ENCODE results near the gene DDIT3. TPM values are rescaled to one million over a fixed set of nuclear protein-coding genes. Genes with fewer than 3 reads are reported as not detected.
"Not testable (repeated sequence)": the region's sequence is repeated elsewhere in the genome, so short reads cannot be mapped to it uniquely, and the experiment has no call there.

DDIT3 gene
- total RNA-seq, 6 experiments from 2014 or later, result 9.4 to 10.8 (median 10.2) TPM

DNA sequence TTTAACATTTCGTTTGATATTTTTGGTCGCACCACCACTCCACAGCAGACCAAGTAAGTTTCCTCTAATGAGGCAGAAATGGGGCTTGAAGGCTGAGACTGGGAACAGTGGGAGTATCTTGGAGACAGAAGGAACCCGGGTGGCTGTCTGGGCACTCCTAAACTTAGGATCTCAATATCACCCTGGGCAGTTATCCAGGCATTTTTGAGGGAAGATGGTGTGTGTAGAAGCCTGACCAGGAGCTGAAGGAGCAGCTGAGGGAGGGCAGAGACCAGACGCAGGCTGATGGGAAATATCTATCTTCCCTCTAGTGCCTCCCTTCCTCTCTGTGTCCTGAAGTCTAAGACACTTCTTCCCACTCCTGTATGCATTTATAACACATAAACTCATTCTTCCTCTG, 21.7 kb downstream of the DDIT3 start:
- TF ChIP-seq, protein P1, sequence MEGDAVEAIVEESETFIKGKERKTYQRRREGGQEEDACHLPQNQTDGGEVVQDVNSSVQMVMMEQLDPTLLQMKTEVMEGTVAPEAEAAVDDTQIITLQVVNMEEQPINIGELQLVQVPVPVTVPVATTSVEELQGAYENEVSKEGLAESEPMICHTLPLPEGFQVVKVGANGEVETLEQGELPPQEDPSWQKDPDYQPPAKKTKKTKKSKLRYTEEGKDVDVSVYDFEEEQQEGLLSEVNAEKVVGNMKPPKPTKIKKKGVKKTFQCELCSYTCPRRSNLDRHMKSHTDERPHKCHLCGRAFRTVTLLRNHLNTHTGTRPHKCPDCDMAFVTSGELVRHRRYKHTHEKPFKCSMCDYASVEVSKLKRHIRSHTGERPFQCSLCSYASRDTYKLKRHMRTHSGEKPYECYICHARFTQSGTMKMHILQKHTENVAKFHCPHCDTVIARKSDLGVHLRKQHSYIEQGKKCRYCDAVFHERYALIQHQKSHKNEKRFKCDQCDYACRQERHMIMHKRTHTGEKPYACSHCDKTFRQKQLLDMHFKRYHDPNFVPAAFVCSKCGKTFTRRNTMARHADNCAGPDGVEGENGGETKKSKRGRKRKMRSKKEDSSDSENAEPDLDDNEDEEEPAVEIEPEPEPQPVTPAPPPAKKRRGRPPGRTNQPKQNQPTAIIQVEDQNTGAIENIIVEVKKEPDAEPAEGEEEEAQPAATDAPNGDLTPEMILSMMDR (IDR thresholded peaks at IDR 0.05), result no peak
- DNase-seq, result no peak
- Mint-ChIP-seq H3K36me3 (ENCODE audit: low read depth) (peaks cover 44% of the 10 kb centered on the region), H3K4me3 (no peak overlapping the region), H3K4me1 (ENCODE audit: low read depth) (no peaks in the 10 kb centered on the region), H3K9me3 (no peaks in the 10 kb centered on the region), H3K27me3 (ENCODE audit: insufficient read depth) (peaks cover 2% of the 10 kb centered on the region), H3K27ac (no peak overlapping the region)

DNA sequence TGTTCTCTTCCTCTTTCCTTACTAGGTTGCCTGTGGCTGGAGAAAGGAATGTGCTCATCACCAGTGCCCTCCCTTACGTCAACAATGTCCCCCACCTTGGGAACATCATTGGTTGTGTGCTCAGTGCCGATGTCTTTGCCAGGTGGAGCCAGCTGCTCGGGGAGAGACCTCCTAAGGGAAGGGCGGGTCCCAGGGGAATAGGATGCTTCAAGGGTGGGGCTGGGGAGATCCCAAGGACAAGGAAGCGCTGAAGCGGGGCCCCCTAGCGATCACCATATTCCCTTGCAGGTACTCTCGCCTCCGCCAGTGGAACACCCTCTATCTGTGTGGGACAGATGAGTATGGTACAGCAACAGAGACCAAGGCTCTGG, 22.2 kb downstream of the DDIT3 start:
- H3K4me3 Mint-ChIP-seq, result no peak overlapping the region
- no peak overlapping the region for H3K27ac Mint-ChIP-seq
- peaks cover 2% of the 10 kb centered on the region for H3K27me3 Mint-ChIP-seq (ENCODE audit: insufficient read depth)
- H3K4me1 Mint-ChIP-seq (ENCODE audit: low read depth), result no peaks in the 10 kb centered on the region
- no peaks in the 10 kb centered on the region for H3K9me3 Mint-ChIP-seq
- DNase-seq, result no peak
- peaks cover 44% of the 10 kb centered on the region for H3K36me3 Mint-ChIP-seq (ENCODE audit: low read depth)
- TF ChIP-seq, protein P1 (IDR thresholded peaks at IDR 0.05), result no peak

- TF ChIP-seq, protein P1 (IDR thresholded peaks at IDR 0.05), result no peak
- no peak overlapping the region for H3K4me3 Mint-ChIP-seq
- DNase-seq, result no peak
- peaks cover 2% of the 10 kb centered on the region for H3K27me3 Mint-ChIP-seq (ENCODE audit: insufficient read depth)
- H3K4me1 Mint-ChIP-seq (ENCODE audit: low read depth), result no peaks in the 10 kb centered on the region
- peaks cover 50% of the 10 kb centered on the region for H3K36me3 Mint-ChIP-seq (ENCODE audit: low read depth)
- no peak overlapping the region for H3K27ac Mint-ChIP-seq
- no peaks in the 10 kb centered on the region for H3K9me3 Mint-ChIP-seq
Observed at GRCh38 chr12:57497223-57498131, 22.8 kb downstream of the DDIT3 start.

- Mint-ChIP-seq H3K9me3 (no peaks in the 10 kb centered on the region), H3K4me1 (ENCODE audit: low read depth) (no peaks in the 10 kb centered on the region), H3K4me3 (no peak overlapping the region), H3K36me3 (ENCODE audit: low read depth) (peaks cover 47% of the 10 kb centered on the region), H3K27ac (no peak overlapping the region), H3K27me3 (ENCODE audit: insufficient read depth) (peaks cover 2% of the 10 kb centered on the region)
- DNase-seq, result no peak
- TF ChIP-seq, protein P1 (IDR thresholded peaks at IDR 0.05), result no peak
Observed at GRCh38 chr12:57496822-57497221, 23.5 kb downstream of the DDIT3 start.

- not testable (repeated sequence) for H3K27me3 Mint-ChIP-seq (ENCODE audit: insufficient read depth); H3K27ac Mint-ChIP-seq; H3K4me1 Mint-ChIP-seq (ENCODE audit: low read depth); H3K4me3 Mint-ChIP-seq; DNase-seq; H3K9me3 Mint-ChIP-seq
- peaks cover 40% of the 10 kb centered on the region for H3K36me3 Mint-ChIP-seq (ENCODE audit: low read depth)
Observed at GRCh38 chr12:57495051-57495701, 25.1 kb downstream of the DDIT3 start.
